NCI-H2029 treated with DMSO at 0.1 percent for 48 hours (cell line): Measurements from ENCODE around the gene ZNF664.
A peak's percentile ranks its signal among the peaks of the same experiment; 100 is the strongest.

ENCODE experiments used
- DNase-seq: peaks from one replicate; lab custom pipeline; 2025; lab: John Stamatoyannopoulos, UW

The ZNF664 gene

DNA sequence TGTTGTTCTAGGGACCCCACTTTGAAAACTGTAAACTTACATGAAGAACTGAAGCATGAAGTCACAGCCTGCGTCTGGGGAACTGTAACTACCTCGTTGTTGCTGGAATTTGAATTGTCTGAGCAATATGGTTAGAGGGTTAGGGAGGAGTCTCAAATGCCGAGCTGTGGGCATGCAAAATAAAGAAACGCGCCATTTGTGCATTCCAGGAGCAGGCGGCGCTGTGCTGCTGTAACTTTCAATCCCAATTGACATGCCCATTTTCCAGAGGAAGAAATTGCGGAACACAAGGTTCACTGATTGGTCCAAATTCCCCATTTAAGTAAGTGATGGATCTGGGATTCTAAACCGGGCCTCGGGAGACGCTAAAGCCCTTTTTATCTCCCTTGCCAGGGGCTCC, 61.3 kb downstream of the ZNF664 start:
- no peak for DNase-seq

DNA sequence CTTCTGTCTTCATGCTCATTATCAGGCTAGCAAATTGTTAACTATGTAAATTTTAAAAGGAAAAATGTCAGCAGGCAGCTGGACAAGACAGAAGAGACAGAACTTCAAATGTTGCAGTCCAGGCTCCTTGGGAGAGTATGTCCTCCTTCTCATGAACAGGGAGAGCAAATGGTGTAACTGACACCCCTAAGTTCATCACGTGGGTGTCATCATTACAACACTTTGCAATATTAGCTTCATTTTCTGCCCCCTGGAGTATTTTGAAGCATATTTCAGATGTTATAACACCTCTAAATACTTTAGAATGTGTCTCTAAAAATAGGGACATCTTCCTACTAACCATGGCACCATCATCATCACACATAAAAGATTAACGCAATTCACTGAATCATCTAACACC, 62.1 kb downstream of the ZNF664 start:
- no peak for DNase-seq

DNA sequence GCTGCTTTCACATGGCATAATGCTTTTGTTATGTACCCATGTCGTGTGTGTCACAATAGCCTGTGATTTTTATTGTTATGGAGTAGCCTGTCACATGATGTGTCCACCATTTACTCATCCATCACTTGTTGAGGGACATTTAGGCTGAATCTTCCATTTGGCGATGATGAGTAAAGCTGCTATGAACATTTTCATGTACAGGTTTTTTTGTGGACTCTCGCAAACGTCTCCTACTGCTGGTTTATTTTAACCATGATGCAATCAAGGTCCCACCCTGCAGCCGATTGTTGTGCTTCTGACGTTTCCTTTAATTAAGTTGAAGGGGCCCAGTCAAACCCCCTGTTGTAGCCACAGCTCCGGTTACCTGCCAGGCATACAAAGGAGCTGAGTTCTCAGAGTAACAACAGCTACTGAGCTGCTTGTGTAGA, 63.2 kb downstream of the ZNF664 start:
- DNase-seq = no peak

DNA sequence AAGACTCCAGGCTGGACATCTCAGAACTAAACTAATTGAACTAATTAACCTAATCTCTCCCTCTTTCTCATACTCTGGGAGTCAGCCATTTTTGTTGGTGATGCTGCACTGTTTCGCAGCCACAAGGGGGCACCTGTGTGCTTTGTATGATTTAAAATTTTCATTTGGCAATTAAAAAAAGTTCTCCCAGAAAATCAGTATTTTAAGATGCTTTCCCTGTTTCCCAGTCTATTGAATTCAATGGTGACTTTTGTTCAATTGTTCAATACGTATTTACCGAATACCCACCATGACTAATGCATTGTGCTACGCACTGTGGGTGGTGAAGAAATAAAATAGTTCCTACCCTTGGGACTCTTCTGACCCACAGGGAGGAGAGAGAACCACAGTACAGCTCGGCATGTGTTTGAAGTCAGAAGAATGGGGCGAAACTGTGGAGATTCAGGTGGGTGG, 63.7 kb downstream of the ZNF664 start:
- DNase-seq = peak; percentile 7

DNA sequence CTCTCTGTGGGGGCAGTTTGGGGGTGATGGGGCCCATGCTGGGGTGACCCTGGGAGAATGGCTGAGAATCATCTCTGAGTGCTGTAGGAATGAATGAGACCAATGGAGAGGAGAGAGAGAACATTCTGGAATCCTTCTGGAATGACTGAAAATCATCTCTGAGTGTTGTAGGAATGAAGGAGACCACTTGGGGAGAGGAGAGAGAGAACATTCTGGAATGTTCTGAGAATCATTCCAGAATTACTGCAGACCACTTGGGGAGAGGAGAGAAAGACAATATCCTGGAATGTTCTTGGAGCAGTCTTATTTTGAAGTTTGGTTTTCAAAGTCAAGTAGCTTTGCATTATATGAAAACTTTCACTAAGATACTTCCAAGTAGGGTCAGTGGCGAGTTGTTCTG, 64.3 kb downstream of the ZNF664 start:
- DNase-seq = no peak

DNA sequence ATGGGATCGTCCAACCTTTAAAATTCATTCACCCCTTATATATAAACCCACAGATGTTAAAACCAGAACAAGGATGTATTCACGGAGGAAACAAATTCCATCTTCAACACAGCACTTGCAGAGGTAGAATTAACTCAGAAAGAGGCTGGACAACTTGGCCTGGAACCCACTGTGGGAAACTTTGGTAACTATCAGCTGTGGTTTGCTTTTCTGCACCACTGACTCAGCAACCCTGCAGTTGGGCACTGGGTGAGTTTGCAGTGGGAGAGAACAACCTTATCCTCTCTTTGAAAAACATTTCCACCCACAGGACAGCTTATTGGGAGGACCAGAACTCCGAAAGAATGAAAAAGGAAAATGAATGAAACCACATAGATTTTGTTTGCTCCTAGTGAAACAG, 66.3 kb downstream of the ZNF664 start:
- no peak for DNase-seq

DNA sequence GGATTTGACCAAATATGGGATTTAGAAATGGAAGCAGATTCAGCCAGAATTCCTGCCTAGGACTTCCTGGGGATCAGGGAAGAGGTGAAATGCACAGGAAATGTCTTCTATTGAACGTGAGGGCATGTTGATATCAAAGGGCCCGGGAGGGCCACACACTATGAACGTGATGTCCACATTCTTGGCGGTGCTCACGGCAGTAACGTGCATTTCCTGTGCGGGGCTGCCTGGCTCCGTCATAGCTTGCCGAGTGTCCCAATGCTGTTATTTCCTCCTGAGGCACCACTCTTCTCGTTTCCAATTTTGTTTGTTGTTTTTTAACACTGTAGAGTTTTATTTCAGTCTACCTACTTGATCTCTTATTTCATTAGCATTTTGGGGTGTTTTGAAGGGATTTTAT, 67.3 kb downstream of the ZNF664 start:
- DNase-seq = no peak

DNA sequence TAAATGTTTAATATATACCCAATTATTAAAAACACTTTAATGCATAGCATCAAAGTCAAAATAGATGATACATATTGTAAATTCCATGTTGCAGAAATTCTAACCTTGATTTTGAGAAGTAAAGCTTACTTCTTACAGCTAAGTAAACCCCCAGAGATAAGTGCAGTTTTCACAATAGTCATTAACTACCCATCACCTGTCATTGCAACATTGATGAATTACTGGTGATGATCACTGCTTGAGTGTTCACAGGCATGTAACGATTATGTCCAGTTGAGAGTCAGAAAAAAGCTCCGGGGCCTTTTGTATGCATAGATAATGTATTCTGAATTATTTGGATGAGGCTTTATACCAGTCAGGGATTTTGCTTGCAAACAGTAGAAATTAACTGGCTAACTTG, 67.7 kb downstream of the ZNF664 start:
- no peak for DNase-seq

DNA sequence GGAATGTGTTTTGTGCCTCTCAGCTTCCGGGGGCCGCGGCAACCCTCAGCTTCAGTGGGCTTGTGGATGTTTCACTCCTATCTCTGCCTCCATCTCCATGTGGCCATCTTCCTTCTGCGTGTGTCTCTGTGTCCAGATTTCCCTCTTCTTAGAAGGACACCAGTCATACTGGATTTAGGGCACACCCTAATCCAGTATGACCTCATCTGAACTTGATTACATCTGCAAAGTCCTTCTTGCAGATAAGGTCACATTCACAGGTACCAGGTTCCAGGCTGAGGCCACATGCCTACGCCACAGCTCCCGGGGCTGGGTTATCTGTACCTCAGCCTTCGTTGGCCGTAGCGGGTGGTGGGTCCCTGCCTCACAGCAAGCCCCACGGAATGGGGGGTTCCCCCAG, 68.9 kb downstream of the ZNF664 start:
- DNase-seq = no peak

DNA sequence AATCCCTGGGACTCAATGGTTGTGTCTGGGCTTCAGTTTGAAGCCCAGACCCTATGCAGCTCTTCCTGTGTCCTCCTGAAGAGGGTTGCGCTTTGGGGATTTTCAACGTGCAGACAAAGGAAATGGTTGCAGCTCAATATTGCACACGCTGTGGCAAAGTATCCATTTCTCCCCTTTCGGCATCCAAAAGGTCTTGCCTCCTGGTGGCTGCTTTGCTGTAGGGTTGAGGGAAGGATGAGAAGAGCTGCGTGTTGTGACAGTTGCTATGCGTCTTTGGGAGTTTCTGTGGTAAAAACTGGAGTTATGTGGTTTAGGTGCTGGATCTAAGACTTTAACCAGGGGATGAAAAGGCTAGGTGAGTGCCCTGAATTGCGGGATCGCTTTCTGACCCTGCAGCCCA, 71.0 kb downstream of the ZNF664 start:
- no peak for DNase-seq

DNA sequence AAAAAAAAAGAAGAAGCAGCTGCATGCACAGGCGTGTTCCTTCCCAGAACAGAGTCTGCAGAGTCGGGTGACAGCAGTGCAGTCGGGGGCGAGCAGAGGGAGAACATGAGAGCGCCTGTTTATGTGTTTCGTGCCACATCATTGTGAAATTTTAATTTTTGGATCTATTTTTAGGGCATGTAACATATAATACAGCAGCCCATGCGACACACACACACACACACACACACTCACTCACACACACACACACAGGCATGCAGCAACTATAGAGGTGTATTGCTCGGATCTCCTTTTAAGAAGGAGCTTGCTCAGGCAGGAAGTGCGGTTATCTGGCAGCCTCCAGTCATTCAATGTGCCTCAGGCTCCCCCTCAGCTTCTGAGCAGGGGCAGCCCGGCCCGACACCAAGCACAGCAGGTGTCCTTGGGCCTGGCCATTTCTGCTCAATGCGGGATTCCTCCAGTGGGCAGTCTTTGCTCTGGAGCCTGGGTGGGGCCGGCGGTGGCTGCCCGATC, 71.8 kb downstream of the ZNF664 start:
- no peak for DNase-seq

DNA sequence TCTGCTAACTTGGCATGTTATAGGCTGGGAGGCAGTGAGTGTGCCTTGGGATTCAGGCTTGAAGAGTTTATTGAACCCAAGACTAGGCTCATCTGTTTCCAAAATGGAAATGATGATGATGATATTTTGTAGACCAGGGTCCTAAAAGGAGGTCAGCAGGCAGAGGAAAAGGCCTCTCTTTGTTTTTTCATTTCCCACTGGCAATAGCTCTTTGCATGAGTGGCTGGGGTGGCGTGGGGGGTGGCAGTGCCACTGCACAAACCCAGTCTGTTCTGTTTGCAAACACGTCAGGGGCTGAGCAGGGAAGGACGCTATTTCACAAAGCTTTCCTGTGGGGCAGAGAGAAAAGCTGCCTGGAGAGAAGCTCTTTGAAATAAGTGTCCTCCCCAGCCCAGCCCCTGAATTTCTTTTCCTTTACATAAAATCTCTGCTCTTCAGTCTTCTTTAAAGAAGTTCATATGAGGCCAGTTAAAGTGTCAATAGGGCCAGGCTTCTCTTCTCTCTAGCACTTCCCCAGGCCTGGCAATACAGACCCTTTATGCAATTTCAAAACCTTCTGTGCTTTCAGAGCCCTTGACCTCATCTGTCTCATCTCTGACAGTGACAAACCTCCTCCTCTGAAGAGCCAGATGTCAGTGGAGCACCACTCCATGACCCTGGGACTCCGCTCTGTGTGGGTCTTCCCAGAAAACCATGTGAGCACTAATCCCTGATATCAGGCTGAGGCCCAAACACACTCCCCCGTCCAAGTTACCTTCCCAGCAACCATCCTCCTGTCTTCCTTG, 72.8 kb downstream of the ZNF664 start:
- no peak for DNase-seq

DNA sequence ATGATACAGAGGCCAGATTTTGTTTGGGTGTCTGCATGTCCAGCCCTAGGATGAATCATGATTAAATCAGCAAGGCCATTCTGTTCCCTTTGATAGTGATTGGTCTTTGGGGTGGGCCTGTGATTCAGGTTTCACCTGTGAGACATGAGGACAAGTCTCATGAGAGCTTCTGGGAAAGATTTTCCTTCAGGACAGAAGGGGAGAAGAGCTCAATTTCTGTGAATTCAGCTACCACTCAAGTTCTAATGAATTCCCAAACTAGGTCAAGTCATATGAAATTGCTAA, 73.4 kb downstream of the ZNF664 start:
- DNase-seq = no peak

DNA sequence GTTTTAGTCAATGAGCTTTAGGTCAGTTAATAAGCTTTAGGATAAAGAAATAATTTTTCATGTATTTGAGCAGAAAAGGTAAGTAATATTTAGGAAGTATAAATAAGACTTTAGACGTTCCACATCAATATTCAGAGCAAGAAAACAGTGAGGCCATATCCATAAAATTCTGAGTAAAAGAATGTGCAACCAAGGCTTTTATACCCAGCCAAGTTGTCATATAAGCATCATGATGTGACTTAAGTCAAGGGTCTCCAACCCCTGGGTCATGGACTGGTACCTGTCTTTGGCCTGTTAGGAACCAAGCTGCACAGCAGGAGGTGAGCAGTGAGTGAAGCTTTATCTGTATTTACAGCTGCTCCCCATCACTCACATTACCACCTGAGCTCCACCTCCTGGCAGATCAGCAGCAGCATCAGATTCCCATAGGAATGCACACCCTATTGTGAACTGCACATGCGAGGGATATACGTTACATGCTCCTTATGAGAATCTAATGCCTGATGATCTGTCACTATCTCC, 74.1 kb downstream of the ZNF664 start:
- no peak for DNase-seq

DNA sequence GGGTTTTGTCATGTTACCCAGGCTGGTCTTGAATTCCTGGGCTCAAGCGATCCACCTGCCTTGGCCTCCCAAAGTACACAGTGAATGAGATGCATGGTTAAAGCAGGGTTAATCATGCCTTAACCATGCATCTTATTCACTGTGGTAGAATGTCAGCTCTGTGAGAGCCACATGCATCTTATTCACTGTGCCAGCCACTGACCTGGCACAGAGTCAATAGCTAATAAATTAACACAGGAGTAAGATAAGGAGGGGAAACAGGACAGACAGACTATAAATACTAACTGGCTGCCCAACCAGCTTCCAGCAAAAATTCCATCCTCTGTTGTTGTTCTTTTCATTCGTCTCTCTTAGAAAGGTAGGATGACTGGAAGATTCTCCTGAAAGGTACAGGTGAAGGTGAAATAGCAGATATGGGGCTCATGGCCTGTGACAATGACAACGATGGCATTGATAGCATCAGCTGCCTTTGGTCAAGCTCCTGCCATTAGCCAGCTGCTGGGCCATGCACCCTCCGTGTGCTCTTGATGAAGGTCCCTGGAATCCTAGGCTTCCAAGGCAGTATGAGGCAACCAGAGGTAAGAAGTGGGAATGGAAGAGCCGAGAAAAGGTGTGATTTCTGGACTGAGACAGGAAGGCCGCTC, 76.6 kb downstream of the ZNF664 start:
- DNase-seq = no peak

DNA sequence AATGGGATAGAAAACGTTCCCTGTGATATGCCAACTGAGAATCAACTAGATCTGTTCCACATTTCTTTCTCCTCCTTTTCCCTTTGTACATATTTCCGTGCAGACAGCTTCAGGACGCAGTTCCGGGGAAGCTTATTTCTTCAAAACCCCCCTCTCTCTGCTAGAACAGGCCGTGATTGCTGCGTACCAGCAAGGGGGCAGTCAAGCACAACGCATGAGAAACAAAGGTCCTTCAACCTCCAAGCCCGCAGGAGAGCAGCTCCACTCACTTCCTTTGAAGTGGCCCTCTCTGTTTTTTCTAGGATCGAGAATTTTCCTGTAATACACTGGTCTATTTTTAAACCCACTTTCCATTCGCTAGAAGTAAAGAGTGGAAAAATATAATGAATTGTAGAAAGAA, 80.8 kb downstream of the ZNF664 start:
- peak; percentile 64 for DNase-seq

DNA sequence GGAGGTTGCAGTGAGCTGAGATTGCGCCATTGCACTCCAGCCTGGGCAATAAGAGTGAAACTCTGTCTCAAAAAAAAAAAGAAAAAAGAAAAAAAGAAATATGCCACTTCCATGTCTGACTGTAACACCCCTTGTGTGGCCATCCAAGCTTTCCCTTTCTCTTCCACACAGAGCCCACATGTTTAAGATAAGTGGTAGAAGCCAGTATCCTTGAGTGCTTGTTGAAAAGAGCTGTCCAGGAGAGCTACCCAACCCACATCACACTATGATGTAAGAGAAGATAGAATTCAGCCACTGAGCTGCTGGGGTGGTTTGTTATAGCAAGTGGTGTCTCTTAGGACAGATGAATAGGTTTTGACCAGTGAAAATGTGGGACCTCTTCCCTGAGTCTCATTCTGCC, 82.1 kb downstream of the ZNF664 start:
- no peak for DNase-seq

DNA sequence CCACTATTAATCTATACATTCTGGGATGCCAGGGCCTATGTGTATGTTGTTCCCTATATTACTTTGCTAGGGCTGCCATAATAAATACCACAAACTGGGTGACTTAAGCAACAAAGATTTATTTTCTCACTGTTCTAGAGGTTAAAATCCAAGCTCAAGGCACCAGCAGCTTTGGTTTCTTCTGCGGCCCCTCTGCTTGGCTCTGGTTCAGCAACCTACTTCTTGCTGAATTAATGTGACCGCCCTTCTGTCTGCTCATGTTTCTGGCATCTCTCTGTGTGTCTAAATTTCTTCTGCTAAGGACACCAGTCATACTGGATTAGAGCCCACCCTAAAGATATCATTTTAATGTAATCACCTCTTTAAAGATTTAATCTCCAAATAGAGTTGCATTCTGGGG, 84.7 kb downstream of the ZNF664 start:
- no peak for DNase-seq

DNA sequence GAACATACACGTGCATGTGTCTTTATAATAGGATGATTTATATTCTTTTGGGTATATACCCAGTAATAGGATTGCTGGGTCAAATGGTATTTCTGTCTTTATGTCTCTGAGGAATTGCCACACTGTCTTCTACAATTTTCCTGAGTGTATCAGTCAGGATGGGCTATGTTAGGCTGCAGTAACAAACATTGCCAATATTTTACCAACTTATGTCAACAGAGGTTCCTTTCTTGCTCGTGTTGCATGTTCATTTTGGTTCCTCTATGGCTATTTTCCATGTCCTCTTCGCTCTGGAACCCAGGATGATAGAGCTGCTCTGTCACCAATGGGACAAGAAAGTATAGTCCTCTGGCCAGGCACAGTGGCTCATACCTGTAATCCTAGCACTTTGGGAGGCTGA, 86.7 kb downstream of the ZNF664 start:
- DNase-seq = no peak
